MM.1S (cell line): ENCODE measurements around the gene THAP2.

Experiments
- CTCF ChIP-seq: fragments of 300-600 bp; sonication (generic); IDR thresholded peaks from 2 replicates; pipeline ENCODE4 v1.5.1; 2016; ENCODE audit warnings: antibody characterized with exemption, low read length, mixed read lengths
- EZH2 ChIP-seq: fragments of 300-600 bp; sonication (generic); optimal IDR thresholded peaks from 2 replicates; pipeline ENCODE3; 2017; ENCODE audit warnings: low read depth, mild to moderate bottlenecking, antibody characterized with exemption, low read length, mixed read lengths
- EZH2phosphoT487 ChIP-seq: fragments of 300-600 bp; sonication (generic); IDR thresholded peaks from 2 replicates; pipeline ENCODE4 v1.6.1; 2018; ENCODE audit warnings: antibody characterized with exemption, low read length

DNA sequence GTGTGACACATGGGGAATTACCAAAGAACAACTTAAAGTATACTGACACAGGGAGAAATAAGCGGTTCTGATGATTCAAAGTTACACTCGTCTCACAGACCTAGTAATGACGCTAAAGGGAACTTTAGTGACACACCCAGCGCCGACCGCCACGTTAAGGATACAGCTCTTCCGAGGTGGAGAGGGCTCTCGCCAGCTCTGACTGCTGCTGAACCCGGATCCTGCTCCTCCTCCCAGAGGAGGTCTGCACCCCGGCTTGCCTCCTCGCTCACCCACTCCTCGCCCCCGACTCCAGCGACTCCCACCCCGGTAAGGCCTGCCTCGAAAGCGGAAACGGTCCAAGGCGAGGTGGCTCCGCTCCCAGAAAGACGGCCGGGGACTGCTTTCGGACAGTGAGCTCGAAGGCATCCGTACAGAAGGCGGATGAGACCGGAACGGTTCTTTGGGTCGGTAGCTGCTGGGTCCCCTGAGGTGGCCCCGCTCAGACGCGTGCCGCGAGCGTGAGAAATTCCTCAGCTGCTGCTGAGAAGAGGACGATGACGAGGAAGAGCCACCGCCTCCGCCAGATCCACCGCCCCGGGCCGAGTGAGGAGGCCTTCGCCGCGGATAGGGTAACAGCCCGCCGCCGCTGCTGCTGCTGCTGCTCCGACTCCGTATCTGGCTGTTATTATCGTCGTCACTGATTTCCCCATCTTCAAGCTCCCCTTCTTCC, 1.1 kb upstream of the THAP2 start:
- TF ChIP-seq CTCF (no peak), EZH2 (no peak), EZH2phosphoT487 (no peak)
